Measurements from ENCODE around the gene ZRSR2. TPM values are rescaled to one million over a fixed set of nuclear protein-coding genes. Genes with fewer than 3 reads are reported as not detected.
"Not testable (repeated sequence)": the region's sequence is repeated elsewhere in the genome, so short reads cannot be mapped to it uniquely, and the experiment has no call there.

The ZRSR2 gene, protein sequence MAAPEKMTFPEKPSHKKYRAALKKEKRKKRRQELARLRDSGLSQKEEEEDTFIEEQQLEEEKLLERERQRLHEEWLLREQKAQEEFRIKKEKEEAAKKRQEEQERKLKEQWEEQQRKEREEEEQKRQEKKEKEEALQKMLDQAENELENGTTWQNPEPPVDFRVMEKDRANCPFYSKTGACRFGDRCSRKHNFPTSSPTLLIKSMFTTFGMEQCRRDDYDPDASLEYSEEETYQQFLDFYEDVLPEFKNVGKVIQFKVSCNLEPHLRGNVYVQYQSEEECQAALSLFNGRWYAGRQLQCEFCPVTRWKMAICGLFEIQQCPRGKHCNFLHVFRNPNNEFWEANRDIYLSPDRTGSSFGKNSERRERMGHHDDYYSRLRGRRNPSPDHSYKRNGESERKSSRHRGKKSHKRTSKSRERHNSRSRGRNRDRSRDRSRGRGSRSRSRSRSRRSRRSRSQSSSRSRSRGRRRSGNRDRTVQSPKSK
- 1.9 and 4.2 TPM in 2 replicates for total RNA-seq (2014; rRNA removed; shearing (Covaris generic))

- DNase-seq (ENCODE audit: low read depth): peak; percentile 81
Measured at GRCh38 chrX:15789979-15790768, at the start of gene ZRSR2. Gene ZRSR2 (plus strand): TSS chrX:15790484. CDS start chrX:15790496, 12 bp downstream.

DNA sequence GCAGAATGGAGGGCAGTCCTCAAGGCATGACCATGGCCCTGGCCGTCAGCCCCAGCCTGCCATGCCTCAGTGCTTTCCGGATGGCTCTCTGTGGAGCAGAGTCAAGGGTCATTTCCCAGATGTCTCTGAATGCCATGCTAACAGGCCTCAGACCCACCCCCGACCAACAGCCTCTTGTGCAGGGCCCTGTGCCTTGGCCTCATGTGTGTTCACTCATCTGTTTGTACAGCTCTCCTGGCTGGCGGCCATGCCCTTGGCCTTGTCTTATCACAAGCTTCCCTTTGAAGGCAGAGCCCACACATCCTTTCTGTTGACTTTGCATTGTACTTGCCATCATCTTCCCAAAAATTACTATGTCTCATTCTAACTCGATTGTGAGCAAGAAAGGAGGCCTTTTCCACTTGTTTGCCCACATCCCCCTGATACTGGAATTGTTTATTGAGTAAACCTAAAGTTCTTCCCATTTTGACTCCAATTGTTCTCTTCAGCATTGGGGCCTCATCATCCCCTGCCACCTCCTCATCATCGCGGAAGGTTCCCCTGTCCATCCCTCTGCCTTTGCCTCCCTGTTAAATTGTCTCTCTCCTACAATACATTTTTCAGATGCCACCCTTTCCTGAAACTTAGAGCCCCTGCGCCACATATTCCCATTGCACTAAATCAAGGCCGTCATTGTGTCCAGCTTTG lies 46.0 kb upstream of the ZRSR2 start:
- no peak for DNase-seq (ENCODE audit: low read depth)

GRCh38 chrX:15745179-15745578 lies 45.1 kb upstream of the ZRSR2 start:
- DNase-seq (ENCODE audit: low read depth): no peak

- DNase-seq (ENCODE audit: low read depth): not testable (repeated sequence)
Measured at GRCh38 chrX:15746651-15747050, 43.6 kb upstream of the ZRSR2 start.

DNA sequence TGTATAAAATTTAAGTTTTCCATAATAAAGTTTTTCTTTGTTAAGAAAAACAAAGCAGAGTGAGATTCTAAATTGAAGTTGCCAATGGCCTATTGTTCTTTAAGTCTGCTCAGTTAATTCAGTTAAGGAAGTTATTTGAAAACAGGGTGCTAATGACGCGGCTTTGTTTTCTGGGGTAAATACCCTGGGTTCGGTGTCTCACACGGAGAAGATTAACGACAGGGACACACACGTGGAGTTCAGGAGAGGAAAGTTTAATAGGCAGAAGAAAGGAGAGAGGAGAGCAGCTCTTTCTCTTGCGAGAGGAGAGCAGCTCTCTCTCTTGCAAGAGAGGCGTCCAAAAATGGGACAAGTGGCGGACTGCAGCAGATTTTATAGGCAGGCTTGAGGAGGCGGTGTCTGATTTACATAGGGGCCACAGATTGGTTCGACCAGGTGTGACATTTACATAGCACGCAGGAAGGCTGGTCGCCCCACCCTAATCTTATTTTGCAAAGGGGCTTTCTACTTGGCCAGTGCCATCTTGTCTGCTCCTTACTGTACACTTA lies 42.6 kb upstream of the ZRSR2 start:
- DNase-seq (ENCODE audit: low read depth): no peak

GRCh38 chrX:15748841-15749240 lies 41.4 kb upstream of the ZRSR2 start:
- no peak for DNase-seq (ENCODE audit: low read depth)

DNA sequence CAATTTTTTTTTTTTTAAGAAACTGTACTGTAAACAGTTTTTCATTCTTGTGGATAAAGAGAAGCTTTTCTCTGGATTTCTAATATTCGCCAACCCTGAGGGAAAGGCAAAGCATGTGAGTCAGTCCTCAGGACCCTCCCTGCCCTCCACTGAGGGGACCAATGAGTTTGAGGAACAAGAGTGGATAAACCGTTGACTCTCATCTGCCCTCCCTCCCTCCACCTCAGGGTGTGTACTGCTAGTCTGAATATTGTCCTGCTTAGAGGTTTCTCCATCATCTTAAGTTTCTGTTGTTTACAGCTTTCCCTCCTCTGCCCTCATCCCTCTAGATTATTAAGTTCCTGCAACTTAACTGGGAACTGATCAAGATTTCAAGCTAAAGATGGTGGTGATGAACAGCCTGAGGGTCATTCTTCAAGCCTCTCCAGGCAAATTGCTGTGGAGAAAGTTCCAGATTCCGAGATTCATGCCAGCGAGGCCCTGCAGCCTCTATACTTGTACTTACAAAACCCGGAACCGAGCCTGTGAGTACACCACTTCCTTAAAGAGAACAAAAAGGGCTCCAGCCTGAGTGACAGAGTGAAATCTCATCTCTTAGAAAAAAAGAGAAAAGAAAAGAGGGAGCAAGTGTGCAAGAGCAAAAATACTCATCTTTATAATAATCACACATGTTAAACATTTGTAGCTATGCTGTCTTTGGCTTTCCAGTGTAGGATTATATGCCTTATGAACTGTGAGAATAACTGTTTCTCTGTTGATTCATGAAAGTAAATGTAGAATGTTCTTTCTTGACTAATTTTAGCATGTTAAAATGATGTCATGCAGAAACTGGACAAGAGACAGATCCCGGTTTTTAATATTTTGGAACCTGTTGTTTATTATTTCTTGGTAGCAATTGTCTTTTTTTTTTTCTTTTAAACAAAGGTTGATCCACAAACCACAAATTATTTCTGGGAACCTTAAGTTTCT lies 40.4 kb upstream of the ZRSR2 start:
- peak; percentile 69 for DNase-seq (ENCODE audit: low read depth)

DNA sequence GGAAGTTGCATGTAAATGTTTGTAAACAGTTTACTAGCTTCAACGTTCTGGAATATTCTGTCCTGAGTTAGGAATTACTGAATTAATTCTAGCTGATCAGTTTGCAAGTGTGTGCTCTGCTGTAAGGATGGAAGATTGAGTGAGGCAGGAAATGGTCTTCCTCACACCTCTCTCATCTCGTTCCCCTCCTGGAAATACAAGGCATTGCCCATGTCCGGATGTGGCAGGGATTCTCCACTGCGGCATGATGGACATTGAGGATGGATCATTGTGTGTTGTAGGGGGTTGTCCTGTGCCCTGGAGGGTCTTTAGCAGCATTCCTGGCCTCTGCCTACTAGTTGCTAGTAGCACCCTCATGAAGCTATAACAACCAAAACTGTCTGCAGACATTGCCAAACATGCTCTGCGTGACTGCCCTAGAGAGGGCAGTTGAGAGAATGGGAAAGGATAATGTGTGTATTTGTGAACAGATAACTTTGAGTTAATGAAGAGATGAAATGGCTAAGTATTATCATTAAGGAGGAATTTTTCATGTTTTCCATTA lies 39.6 kb upstream of the ZRSR2 start:
- DNase-seq (ENCODE audit: low read depth): no peak

DNA sequence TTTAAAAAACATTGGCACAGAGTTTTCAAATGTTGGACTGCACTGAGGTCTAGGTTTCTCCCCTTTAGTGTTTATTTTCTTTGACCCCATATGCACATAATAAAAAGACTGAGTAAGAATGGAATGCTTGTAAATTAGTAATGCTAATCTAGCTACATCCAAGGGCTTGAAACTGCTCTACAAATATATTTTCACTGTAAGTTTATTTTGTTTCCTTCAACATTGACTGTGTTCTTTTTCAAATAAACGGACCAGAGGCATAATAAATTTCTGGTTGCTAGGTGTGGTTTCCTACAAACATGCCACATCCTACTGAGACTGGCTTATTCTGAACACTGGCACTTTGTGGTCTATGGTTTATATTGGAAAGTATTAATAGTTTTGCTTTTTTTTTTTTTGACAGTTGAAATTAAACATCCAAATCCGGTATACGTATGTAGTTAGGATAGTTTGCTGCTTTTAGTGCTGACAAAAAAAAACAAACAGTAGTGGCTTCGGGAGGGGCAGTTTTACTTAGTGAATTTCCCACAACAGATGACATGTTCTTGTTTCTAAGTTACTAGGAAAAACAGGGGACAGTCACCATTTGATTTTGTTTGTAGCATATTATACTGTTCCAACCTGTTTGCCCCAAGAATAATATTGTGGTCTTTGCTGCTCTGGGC lies 39.0 kb upstream of the ZRSR2 start:
- DNase-seq (ENCODE audit: low read depth): peak; percentile 95

DNA sequence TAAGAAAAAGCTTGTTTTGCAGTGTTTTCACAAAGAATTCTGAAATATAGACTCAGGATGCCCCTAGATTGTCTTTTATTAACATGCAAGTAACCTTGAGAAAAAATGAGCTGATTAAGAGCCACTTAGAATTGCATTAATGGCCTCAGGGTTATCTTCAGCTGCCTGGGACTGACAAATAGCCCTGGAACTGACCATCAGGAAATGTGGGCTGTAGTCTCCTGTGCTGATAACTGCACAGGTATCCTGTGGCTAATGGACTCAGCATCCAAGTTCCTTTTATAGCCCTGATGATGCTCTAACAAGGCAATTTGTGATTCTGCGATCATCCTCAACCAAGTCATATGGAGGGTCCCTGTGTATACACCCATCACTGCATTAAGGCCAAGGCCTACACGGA lies 35.2 kb upstream of the ZRSR2 start:
- no peak for DNase-seq (ENCODE audit: low read depth)

GRCh38 chrX:15758140-15758539 lies 32.1 kb upstream of the ZRSR2 start:
- DNase-seq (ENCODE audit: low read depth): no peak

- DNase-seq (ENCODE audit: low read depth): not testable (repeated sequence)
Measured at GRCh38 chrX:15759886-15760285, 30.4 kb upstream of the ZRSR2 start.

DNA sequence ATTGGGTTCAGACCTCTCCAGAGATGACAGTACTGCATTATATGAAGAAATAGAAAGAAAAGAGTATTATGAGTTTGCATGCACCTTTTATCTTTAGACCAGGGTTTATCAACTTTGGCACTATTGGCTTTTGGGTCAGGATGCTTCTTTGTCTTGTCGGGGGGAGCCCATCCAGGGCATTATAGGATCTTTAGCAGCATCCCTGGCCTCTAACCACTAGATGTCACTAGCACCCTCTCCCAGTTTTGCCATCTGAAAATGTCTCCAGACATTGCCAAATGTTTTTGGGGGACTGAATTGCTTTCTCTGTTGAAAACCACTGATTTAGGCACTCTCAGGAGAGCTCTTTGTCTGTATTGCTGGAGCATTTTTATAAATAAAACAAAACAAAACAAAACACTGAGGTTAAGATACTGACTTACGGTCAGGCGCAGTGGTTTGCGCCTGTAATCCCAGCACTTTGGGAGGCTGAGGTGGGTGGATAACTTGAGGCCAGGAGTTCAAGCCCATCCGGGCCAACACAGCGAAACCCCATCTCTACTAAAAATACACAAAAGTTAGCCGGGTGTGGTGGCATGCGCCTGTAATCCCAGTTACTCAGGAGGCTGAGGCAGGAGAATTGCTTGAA lies 28.6 kb upstream of the ZRSR2 start:
- DNase-seq (ENCODE audit: low read depth): peak; percentile 37

- DNase-seq (ENCODE audit: low read depth): no peak
Measured at GRCh38 chrX:15769300-15769954, 20.9 kb upstream of the ZRSR2 start.

- no peak for DNase-seq (ENCODE audit: low read depth)
Measured at GRCh38 chrX:15781961-15782699, 8.2 kb upstream of the ZRSR2 start.

DNA sequence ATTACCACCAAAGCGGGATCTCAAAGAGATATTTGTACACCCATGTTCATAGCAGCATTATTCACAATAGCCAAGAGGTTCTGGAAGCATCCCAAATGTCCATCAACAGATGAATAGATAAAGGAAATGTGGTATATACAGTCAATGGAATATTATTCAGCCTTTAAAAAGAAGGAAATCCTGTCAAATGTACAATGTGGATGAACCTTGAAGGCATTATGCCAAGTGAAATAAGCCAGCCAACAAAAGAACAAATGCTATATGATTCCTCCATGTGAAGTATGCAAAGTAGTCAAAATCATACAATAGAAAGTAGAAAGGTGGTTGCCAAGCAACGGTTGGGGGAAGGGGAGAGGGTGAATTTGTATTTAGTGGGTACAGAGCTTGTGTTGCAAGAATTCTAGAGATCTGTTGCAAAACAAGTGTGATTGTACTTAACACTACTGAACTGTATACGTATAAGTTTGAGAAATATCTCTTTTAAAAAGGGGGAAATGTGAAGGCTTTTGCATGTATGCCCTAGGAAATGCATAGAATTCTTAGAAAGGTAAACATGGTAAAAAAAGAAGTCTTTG lies 5.0 kb upstream of the ZRSR2 start:
- no peak for DNase-seq (ENCODE audit: low read depth)

- DNase-seq (ENCODE audit: low read depth): no peak
Measured at GRCh38 chrX:15786915-15787314, 3.4 kb upstream of the ZRSR2 start.
